HepG2 (cell line): Measurements from ENCODE around the gene VWA7. TPM values are rescaled to one million over a fixed set of nuclear protein-coding genes. Genes with fewer than 3 reads are reported as not detected.

ENCODE experiments used
- EED ChIP-seq: sonication (generic); formaldehyde crosslinking; IDR thresholded peaks from 2 replicates; pipeline ENCODE4 v1.5.0; 2020; ENCODE audit warnings: mild to moderate bottlenecking, missing genetic modification reagents
- MXD4 ChIP-seq: IDR thresholded peaks from 2 replicates; pipeline ENCODE4 v1.6.1; 2016; ENCODE audit warnings: mild to moderate bottlenecking, missing biosample characterization, missing genetic modification reagents
- POGZ ChIP-seq: sonication (generic); formaldehyde crosslinking; IDR thresholded peaks from 2 replicates; pipeline ENCODE4 v1.4.0; 2020; ENCODE audit warnings: mild to moderate bottlenecking, missing genetic modification reagents
- REL ChIP-seq: sonication (generic); formaldehyde crosslinking; conservative IDR thresholded peaks from 2 replicates; pipeline ENCODE4 v1.8.0; 2022; ENCODE audit warnings: mild to moderate bottlenecking, missing genetic modification reagents, moderate library complexity
- SOX13 ChIP-seq, 3 experiments: fragments of 450-650 bp in 1 of 3; sonication (generic) in 1 of 3; formaldehyde crosslinking in 1 of 3; IDR thresholded peaks in 2 of 3; conservative IDR thresholded peaks in 1 of 3; 2 replicates each; pipeline versions ENCODE4 v1.5.0 to v1.6.1; 2016 to 2020; ENCODE audit warnings: antibody characterized with exemption in 1 of 3, mild to moderate bottlenecking in 1 of 3, missing compliant biosample characterization in 1 of 3, missing genetic modification reagents in 1 of 3, moderate library complexity in 1 of 3
- ZNF160 ChIP-seq: sonication (generic); formaldehyde crosslinking; IDR thresholded peaks from 2 replicates; pipeline ENCODE4 v1.8.0; 2022; ENCODE audit warnings: mild to moderate bottlenecking, inconsistent platforms, missing genetic modification reagents
- ZNF33A ChIP-seq: sonication (generic); formaldehyde crosslinking; IDR thresholded peaks from 2 replicates; pipeline ENCODE4 v1.5.1; 2020; ENCODE audit warnings: missing genetic modification reagents, mild to moderate bottlenecking, moderate library complexity, borderline replicate concordance
- ZNF619 ChIP-seq: sonication (generic); formaldehyde crosslinking; IDR thresholded peaks from 2 replicates; pipeline ENCODE4 v1.4.0; 2020; ENCODE audit warnings: mild to moderate bottlenecking, missing genetic modification reagents
- ZNF883 ChIP-seq: sonication (generic); formaldehyde crosslinking; IDR thresholded peaks from 2 replicates; pipeline ENCODE4 v1.5.1; 2020; ENCODE audit warnings: mild to moderate bottlenecking, missing genetic modification reagents; ENCODE audit errors: not compliant biosample characterization
- polyA plus RNA-seq, 8 experiments: library from polyadenylated mRNA; depleted of rRNA in 3 of 8; stranded (reverse) in 7 of 8; unstranded in 1 of 8; fragments of >200 nt; fragmentation: Illumina TruSeq in 4 of 8; extraction: Trizol in 4 of 8; gene quantifications; 2 replicates each; pipeline versions ENCODE4 v1.2.1 to v1.2.3, GENCODE V29; 2011 to 2016; ENCODE audit warnings: low read depth in 4 of 8, missing spikeins in 1 of 8, mixed read lengths in 1 of 8; ENCODE audit not compliant: insufficient read depth in 1 of 8
- total RNA-seq, 5 experiments: library from RNA; depleted of rRNA; stranded (reverse); fragments of >200 nt; fragmentation: Illumina TruSeq; extraction: Trizol; gene quantifications; 2 replicates each; pipeline ENCODE4 v1.2.3, GENCODE V29; 2016; ENCODE audit warnings: low read depth in 1 of 5
- TF ChIP-seq, protein P1 (sequence below): IDR thresholded peaks from 2 replicates; pipeline ENCODE4 v1.6.1; 2018; ENCODE audit warnings: missing genetic modification reagents, mild to moderate bottlenecking, missing compliant biosample characterization
- TF ChIP-seq, protein P2 (sequence below): sonication (generic); formaldehyde crosslinking; IDR thresholded peaks from 2 replicates; pipeline ENCODE4 v1.8.1; 2023; ENCODE audit warnings: mild to moderate bottlenecking, missing genetic modification reagents
- TF ChIP-seq, protein P3 (sequence below): sonication (generic); formaldehyde crosslinking; IDR thresholded peaks from 2 replicates; pipeline ENCODE4 v1.8.1; 2022; ENCODE audit warnings: low read depth, mild to moderate bottlenecking, missing genetic modification reagents
- TF ChIP-seq, protein P4 (sequence below): sonication (generic); formaldehyde crosslinking; IDR thresholded peaks from 2 replicates; pipeline ENCODE4 v1.4.0; 2020; ENCODE audit warnings: missing genetic modification reagents, borderline replicate concordance
- TF ChIP-seq, protein P5 (sequence below): sonication (generic); formaldehyde crosslinking; IDR thresholded peaks from 2 replicates; pipeline ENCODE4 v1.5.0; 2020; ENCODE audit warnings: missing genetic modification reagents
- TF ChIP-seq, protein P6 (sequence below): sonication (generic); formaldehyde crosslinking; IDR thresholded peaks from 2 replicates; pipeline ENCODE4 v1.8.1; 2023; ENCODE audit warnings: missing genetic modification reagents, inconsistent platforms, borderline replicate concordance

VWA7 gene
- total and polyA plus RNA-seq, 2 of the 13 experiments (the other 11 are each of a cell fraction or from before 2014, with no cell fraction given) = 0.86 to 3.3 TPM

DNA sequence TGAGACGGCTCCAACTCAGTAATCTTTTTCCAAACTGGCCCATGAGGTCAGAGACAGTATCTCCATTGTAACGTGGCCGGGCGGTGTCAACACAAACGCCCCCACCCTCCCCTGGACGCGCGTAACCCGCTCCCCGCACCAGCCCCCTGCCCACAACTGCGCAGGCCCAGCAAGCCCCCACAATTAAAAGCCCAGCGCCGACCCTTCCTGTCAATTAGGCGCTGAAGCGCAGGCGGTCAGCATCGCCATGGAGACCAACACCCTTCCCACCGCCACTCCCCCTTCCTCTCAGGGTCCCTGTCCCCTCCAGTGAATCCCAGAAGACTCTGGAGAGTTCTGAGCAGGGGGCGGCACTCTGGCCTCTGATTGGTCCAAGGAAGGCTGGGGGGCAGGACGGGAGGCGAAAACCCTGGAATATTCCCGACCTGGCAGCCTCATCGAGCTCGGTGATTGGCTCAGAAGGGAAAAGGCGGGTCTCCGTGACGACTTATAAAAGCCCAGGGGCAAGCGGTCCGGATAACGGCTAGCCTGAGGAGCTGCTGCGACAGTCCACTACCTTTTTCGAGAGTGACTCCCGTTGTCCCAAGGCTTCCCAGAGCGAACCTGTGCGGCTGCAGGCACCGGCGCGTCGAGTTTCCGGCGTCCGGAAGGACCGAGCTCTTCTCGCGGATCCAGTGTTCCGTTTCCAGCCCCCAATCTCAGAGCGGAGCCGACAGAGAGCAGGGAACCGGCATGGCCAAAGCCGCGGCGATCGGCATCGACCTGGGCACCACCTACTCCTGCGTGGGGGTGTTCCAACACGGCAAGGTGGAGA, 38.1 kb upstream of the VWA7 start, which contains the start of the genes HSPA1A and HSPA1L (continued):
- TF ChIP-seq, protein P1, sequence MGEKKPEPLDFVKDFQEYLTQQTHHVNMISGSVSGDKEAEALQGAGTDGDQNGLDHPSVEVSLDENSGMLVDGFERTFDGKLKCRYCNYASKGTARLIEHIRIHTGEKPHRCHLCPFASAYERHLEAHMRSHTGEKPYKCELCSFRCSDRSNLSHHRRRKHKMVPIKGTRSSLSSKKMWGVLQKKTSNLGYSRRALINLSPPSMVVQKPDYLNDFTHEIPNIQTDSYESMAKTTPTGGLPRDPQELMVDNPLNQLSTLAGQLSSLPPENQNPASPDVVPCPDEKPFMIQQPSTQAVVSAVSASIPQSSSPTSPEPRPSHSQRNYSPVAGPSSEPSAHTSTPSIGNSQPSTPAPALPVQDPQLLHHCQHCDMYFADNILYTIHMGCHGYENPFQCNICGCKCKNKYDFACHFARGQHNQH (CRISPR knock-in tag) = peak; percentile 62; the same call in 1 of the 2 replicates
- TF ChIP-seq, protein P2, sequence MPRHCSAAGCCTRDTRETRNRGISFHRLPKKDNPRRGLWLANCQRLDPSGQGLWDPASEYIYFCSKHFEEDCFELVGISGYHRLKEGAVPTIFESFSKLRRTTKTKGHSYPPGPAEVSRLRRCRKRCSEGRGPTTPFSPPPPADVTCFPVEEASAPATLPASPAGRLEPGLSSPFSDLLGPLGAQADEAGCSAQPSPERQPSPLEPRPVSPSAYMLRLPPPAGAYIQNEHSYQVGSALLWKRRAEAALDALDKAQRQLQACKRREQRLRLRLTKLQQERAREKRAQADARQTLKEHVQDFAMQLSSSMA = 0 out of 2 replicates have a peak, but pooled peaks have one; percentile 44
- TF ChIP-seq ZNF33A (no peak), ZNF160 (CRISPR knock-in tag) (no peak; the same call in 1 of the 2 replicates), ZNF619 (CRISPR knock-in tag) (no peak), REL (CRISPR knock-in tag) (peak; percentile 76; the same call in 1 of the 2 replicates), ZNF883 (CRISPR knock-in tag) (no peak), EED (CRISPR knock-in tag) (0 out of 2 replicates have a peak, but pooled peaks have one; percentile 39), SOX13 (IDR thresholded peaks at IDR 0.05) (0 out of 2 replicates have a peak, but pooled peaks have one; percentile 39), SOX13 (CRISPR knock-in tag; conservative IDR thresholded peaks at IDR 0.05 in 1 of 2, IDR thresholded peaks at IDR 0.05 in 1 of 2) (no peak), POGZ (no peak; the same call in 1 of the 2 replicates), MXD4 (CRISPR knock-in tag) (peak; percentile 86)
- TF ChIP-seq, protein P3, sequence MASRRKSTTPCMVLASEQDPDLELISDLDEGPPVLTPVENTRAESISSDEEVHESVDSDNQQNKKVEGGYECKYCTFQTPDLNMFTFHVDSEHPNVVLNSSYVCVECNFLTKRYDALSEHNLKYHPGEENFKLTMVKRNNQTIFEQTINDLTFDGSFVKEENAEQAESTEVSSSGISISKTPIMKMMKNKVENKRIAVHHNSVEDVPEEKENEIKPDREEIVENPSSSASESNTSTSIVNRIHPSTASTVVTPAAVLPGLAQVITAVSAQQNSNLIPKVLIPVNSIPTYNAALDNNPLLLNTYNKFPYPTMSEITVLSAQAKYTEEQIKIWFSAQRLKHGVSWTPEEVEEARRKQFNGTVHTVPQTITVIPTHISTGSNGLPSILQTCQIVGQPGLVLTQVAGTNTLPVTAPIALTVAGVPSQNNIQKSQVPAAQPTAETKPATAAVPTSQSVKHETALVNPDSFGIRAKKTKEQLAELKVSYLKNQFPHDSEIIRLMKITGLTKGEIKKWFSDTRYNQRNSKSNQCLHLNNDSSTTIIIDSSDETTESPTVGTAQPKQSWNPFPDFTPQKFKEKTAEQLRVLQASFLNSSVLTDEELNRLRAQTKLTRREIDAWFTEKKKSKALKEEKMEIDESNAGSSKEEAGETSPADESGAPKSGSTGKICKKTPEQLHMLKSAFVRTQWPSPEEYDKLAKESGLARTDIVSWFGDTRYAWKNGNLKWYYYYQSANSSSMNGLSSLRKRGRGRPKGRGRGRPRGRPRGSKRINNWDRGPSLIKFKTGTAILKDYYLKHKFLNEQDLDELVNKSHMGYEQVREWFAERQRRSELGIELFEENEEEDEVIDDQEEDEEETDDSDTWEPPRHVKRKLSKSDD (CRISPR knock-in tag) = 0 out of 2 replicates have a peak, but pooled peaks have one; percentile 41
- TF ChIP-seq, protein P4, sequence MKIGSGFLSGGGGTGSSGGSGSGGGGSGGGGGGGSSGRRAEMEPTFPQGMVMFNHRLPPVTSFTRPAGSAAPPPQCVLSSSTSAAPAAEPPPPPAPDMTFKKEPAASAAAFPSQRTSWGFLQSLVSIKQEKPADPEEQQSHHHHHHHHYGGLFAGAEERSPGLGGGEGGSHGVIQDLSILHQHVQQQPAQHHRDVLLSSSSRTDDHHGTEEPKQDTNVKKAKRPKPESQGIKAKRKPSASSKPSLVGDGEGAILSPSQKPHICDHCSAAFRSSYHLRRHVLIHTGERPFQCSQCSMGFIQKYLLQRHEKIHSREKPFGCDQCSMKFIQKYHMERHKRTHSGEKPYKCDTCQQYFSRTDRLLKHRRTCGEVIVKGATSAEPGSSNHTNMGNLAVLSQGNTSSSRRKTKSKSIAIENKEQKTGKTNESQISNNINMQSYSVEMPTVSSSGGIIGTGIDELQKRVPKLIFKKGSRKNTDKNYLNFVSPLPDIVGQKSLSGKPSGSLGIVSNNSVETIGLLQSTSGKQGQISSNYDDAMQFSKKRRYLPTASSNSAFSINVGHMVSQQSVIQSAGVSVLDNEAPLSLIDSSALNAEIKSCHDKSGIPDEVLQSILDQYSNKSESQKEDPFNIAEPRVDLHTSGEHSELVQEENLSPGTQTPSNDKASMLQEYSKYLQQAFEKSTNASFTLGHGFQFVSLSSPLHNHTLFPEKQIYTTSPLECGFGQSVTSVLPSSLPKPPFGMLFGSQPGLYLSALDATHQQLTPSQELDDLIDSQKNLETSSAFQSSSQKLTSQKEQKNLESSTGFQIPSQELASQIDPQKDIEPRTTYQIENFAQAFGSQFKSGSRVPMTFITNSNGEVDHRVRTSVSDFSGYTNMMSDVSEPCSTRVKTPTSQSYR (CRISPR knock-in tag) = no peak
- TF ChIP-seq, protein P5, sequence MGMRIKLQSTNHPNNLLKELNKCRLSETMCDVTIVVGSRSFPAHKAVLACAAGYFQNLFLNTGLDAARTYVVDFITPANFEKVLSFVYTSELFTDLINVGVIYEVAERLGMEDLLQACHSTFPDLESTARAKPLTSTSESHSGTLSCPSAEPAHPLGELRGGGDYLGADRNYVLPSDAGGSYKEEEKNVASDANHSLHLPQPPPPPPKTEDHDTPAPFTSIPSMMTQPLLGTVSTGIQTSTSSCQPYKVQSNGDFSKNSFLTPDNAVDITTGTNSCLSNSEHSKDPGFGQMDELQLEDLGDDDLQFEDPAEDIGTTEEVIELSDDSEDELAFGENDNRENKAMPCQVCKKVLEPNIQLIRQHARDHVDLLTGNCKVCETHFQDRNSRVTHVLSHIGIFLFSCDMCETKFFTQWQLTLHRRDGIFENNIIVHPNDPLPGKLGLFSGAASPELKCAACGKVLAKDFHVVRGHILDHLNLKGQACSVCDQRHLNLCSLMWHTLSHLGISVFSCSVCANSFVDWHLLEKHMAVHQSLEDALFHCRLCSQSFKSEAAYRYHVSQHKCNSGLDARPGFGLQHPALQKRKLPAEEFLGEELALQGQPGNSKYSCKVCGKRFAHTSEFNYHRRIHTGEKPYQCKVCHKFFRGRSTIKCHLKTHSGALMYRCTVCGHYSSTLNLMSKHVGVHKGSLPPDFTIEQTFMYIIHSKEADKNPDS (CRISPR knock-in tag) = no peak
- TF ChIP-seq, protein P6, sequence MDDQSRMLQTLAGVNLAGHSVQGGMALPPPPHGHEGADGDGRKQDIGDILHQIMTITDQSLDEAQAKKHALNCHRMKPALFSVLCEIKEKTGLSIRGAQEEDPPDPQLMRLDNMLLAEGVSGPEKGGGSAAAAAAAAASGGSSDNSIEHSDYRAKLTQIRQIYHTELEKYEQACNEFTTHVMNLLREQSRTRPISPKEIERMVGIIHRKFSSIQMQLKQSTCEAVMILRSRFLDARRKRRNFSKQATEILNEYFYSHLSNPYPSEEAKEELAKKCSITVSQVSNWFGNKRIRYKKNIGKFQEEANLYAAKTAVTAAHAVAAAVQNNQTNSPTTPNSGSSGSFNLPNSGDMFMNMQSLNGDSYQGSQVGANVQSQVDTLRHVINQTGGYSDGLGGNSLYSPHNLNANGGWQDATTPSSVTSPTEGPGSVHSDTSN (CRISPR knock-in tag) = no peak
